GM10266 (cell line): ENCODE data around the gene MAT2A.

ENCODE experiments used
- DNase-seq: peaks from one replicate; pipeline ENCODE4 v3.0.0; 2012; ENCODE audit errors: extremely low spot score
- CTCF ChIP-seq: IDR thresholded peaks from 2 replicates; pipeline ENCODE4 v1.5.1; 2012; ENCODE audit warnings: mild to moderate bottlenecking, low read depth; ENCODE audit not compliant: control insufficient read depth, insufficient read depth; ENCODE audit errors: missing control alignments

MAT2A gene

GRCh38 chr2:85514323-85514722 is 24.6 kb upstream of the MAT2A start:
- TF ChIP-seq CTCF = no peak
- DNase-seq = no peak

- no peak for TF ChIP-seq CTCF
- DNase-seq = no peak
Measured at GRCh38 chr2:85516653-85517389, 22.1 kb upstream of the MAT2A start.

DNA sequence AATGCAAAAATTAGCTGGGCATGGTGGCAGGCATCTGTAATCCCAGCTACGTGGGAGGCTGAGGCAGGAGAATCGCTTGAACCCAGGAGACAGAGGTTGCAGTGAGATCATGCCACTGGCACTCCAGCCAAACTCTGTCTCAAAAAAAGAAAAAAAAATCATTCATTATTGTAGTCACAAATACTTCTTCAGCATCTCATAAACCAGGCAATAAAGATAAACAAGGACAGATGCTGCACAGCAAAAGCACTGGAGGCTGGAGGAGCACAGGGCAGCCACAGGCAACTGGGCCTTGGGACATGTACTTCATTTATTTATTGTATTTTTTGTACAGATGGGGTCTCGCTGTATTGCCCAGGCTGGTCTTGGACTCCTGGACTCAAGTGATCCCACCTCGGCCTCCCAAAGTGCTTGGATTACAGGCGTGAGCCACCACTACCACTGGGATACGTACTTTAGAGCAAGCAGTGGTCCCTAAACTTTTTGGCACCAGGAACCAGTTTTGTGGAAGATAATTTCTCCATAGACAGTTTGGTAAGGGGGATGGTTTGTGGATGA is 16.8 kb upstream of the MAT2A start:
- TF ChIP-seq CTCF = no peak
- DNase-seq = no peak

- no peak for TF ChIP-seq CTCF
- DNase-seq = no peak
Measured at GRCh38 chr2:85523062-85523902, 15.7 kb upstream of the MAT2A start.

GRCh38 chr2:85523903-85524335 is 15.0 kb upstream of the MAT2A start:
- no peak for DNase-seq
- no peak for TF ChIP-seq CTCF

- no peak for TF ChIP-seq CTCF
- DNase-seq = no peak
Measured at GRCh38 chr2:85524336-85524908, 14.5 kb upstream of the MAT2A start.
